ENCODE measurements around the gene PHACTR1. TPM values are rescaled to one million over a fixed set of nuclear protein-coding genes. Genes with fewer than 3 reads are reported as not detected.

Gene PHACTR1
- total RNA-seq, 1 donor from 2014 or later: 72.8 TPM

DNA sequence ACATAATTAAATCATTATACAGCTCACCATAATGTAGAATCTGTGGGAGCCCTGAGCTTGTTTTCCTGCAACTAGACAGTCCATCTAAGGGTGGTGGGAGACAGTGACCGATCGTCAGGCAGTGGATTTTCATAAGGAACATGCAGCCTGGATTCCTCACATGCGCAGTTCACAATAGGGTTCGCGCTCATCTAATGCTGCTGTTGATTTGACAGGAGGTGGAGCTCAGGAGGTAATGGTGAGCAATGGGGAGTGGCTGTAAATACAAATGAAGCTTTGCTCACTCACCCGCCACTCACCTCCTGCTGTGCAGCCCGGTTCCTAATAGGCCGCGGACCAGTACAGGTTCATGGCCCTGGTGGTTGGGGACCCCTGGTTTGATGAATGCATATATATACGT lies 470.3 kb downstream of the PHACTR1 start:
- intact Hi-C loops (cut with DNase I): no loop called here
- Histone ChIP-seq H3K27me3 (no peaks in the 10 kb centered on the region), H3K27ac (no peak overlapping the region), H3K4me3 (no peak overlapping the region), H3K4me1 (no peaks in the 10 kb centered on the region), H3K36me3 (no peaks in the 10 kb centered on the region), H3K9me3 (no peaks in the 10 kb centered on the region)
- TF ChIP-seq, protein P1, sequence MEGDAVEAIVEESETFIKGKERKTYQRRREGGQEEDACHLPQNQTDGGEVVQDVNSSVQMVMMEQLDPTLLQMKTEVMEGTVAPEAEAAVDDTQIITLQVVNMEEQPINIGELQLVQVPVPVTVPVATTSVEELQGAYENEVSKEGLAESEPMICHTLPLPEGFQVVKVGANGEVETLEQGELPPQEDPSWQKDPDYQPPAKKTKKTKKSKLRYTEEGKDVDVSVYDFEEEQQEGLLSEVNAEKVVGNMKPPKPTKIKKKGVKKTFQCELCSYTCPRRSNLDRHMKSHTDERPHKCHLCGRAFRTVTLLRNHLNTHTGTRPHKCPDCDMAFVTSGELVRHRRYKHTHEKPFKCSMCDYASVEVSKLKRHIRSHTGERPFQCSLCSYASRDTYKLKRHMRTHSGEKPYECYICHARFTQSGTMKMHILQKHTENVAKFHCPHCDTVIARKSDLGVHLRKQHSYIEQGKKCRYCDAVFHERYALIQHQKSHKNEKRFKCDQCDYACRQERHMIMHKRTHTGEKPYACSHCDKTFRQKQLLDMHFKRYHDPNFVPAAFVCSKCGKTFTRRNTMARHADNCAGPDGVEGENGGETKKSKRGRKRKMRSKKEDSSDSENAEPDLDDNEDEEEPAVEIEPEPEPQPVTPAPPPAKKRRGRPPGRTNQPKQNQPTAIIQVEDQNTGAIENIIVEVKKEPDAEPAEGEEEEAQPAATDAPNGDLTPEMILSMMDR (IDR thresholded peaks at IDR 0.05): no peak
- ATAC-seq (no peak), DNase-seq (no peak)

DNA sequence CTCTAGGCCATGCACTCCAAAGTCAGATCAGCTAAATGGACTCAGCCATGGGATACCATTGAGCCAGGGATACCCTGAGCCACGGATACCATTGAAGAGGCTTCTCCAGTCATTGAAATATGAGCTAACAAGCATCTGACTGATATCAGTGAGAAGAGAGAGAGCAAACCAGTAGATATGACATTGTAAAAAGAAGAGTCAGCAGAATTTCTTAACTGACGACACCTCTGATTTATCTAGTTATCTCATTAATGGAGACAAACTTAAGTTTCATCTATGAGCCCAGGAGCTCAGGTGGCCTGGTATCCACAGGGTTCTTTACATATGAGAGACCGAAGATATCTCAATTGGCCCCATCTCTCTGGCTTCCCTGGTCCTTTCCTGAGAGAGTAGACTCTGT lies 471.1 kb downstream of the PHACTR1 start:
- no peak overlapping the region for H3K4me3 ChIP-seq
- H3K27me3 ChIP-seq: no peaks in the 10 kb centered on the region
- intact Hi-C loops (cut with DNase I): no loop called here
- no peaks in the 10 kb centered on the region for H3K36me3 ChIP-seq
- H3K27ac ChIP-seq: no peak overlapping the region
- no peaks in the 10 kb centered on the region for H3K9me3 ChIP-seq
- no peaks in the 10 kb centered on the region for H3K4me1 ChIP-seq
- DNase-seq (no peak), ATAC-seq (no peak)
- TF ChIP-seq, protein P1 (IDR thresholded peaks at IDR 0.05): no peak

- Histone ChIP-seq H3K9me3 (no peaks in the 10 kb centered on the region), H3K27ac (no peak overlapping the region), H3K36me3 (no peaks in the 10 kb centered on the region), H3K4me1 (no peaks in the 10 kb centered on the region), H3K4me3 (no peak overlapping the region), H3K27me3 (no peaks in the 10 kb centered on the region)
- ATAC-seq: no peak
- TF ChIP-seq, protein P1 (IDR thresholded peaks at IDR 0.05): no peak
- intact Hi-C loops (cut with DNase I): no loop called here
- DNase-seq: no peak
These were observed 471.7 kb downstream of the PHACTR1 start for GRCh38 chr6:13188306-13188705.

DNA sequence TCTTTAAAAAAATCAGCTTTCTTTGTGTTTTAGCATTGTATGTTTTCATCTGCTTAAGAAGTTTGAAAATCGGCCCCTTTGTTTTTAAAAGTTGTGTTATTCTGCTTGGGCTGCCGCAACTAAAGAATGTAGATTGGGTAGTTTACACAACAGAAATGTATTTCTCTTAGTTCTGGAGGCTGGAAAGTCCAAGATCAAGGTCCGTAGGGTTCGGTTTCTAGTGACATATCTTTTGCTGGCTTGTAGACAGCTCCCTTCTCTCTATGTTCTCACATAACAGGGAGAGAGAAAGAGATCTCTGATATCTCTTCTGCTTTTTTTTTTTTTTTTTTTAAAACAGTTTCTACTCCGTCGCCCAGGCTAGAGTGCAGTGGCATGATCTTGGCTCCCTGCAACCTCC lies 473.1 kb downstream of the PHACTR1 start:
- intact Hi-C loops (cut with DNase I): no loop called here
- H3K4me3 ChIP-seq: no peak overlapping the region

GRCh38 chr6:13190376-13190775 lies 473.8 kb downstream of the PHACTR1 start:
- DNase-seq: no peak
- Histone ChIP-seq H3K4me3 (no peak overlapping the region), H3K27me3 (no peaks in the 10 kb centered on the region), H3K27ac (no peak overlapping the region), H3K36me3 (no peaks in the 10 kb centered on the region), H3K9me3 (no peaks in the 10 kb centered on the region), H3K4me1 (no peaks in the 10 kb centered on the region)
- no peak for ATAC-seq
- intact Hi-C loops (cut with DNase I): no loop called here
- TF ChIP-seq, protein P1 (IDR thresholded peaks at IDR 0.05): no peak

More for the DNA sequence above, 473.1 kb downstream of the PHACTR1 start:
- no peak for DNase-seq
- TF ChIP-seq, protein P1 (IDR thresholded peaks at IDR 0.05): no peak
- Histone ChIP-seq H3K27ac (no peak overlapping the region), H3K27me3 (no peaks in the 10 kb centered on the region), H3K9me3 (no peaks in the 10 kb centered on the region), H3K36me3 (no peaks in the 10 kb centered on the region), H3K4me1 (no peaks in the 10 kb centered on the region)
- no peak for ATAC-seq

GRCh38 chr6:13191461-13191860 lies 474.9 kb downstream of the PHACTR1 start:
- intact Hi-C loops (cut with DNase I): no loop called here

More at GRCh38 chr6:13191461-13191860, 474.9 kb downstream of the PHACTR1 start:
- no peaks in the 10 kb centered on the region for H3K36me3 ChIP-seq
- H3K27me3 ChIP-seq: no peaks in the 10 kb centered on the region
- no peak overlapping the region for H3K27ac ChIP-seq
- no peak overlapping the region for H3K4me3 ChIP-seq
- TF ChIP-seq, protein P1 (IDR thresholded peaks at IDR 0.05): no peak
- ATAC-seq (no peak), DNase-seq (no peak)
- no peaks in the 10 kb centered on the region for H3K4me1 ChIP-seq
- no peaks in the 10 kb centered on the region for H3K9me3 ChIP-seq

All from upper lobe of right lung (tissue), 1 donor.